HG03196 (cell line): ENCODE data around the gene PITHD1.
A peak's percentile ranks its signal among the peaks of the same experiment; 100 is the strongest.
"Not testable (repeated sequence)": the region's sequence is repeated elsewhere in the genome, so short reads cannot be mapped to it uniquely, and the experiment has no call there.

ENCODE experiments used
- ATAC-seq: cut with Tn5 transposase; IDR thresholded peaks from one replicate; pipeline ENCODE4 v1.9.1; 2021; ENCODE audit not compliant: unreplicated experiment

Gene PITHD1

GRCh38 chr1:23823767-23824166 is 45.5 kb downstream of the PITHD1 start:
- ATAC-seq: no peak

DNA sequence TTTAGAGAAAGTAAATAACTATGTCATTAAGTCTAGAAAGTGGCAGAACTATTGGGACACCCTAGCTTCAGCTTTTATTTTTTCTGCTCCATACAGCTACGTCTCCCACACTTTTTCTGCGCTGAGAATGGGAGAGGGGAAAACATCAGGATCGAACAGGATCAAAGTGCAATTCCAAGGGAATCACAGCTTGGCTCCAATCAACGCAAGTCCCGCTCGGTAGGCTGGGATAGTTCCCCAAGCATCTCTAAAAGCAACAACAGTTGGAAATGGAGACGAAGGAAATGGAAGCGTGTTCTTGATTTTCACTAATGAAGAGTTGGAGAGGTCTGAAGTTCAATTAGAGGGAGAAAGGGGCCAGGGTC is 46.5 kb downstream of the PITHD1 start:
- ATAC-seq: no peak

GRCh38 chr1:23825076-23825761 is 47.0 kb downstream of the PITHD1 start, which contains the start of gene HMGCL:
Gene HMGCL, minus strand, starts transcription at chr1:23825429. Its CDS starts 14 bp downstream, at chr1:23825415.
- peak; percentile 74 for ATAC-seq

GRCh38 chr1:23825762-23826522 is 47.7 kb downstream of the PITHD1 start:
- ATAC-seq: no peak

DNA sequence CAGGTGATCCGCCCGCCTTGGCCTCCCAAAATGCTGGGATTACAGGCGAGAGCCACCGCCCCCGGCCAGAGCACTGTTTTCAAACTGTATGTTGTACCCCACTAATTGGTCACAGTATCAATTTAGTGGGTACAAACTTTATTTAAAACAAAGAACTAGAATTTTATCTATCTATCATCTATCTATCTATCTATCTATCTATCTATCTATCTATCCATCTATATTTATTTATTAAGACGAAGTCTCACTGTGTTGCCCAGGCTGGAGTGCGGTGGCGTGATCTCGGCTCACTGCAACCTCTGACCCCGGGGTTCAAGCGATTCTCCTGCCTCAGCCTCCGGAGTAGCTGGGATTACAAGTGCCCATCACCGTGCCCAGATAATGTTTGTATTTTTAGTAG is 48.4 kb downstream of the PITHD1 start:
- ATAC-seq: not testable (repeated sequence)

DNA sequence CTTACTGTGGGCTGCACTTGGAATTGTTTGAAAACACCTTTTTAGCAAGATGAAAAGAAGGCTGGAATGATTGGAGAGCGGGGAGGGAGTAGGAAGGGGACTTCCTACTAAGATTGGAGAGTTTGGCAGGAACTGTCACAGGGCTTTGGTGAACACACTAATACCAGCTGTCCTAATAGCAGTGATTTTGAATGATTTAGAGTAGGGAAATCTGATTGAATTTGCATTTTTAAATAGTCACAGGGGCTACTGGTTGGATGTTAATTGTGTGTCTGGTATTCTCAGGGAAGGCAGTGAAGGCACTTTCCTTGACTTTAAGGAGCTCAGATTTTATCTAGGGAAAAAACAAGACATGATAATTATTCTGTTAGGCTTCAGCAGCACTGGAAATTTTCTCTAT is 49.5 kb downstream of the PITHD1 start:
- ATAC-seq: no peak

- not testable (repeated sequence) for ATAC-seq
These were observed 55.9 kb downstream of the PITHD1 start for GRCh38 chr1:23834156-23834555.

GRCh38 chr1:23836037-23836436 is 57.8 kb downstream of the PITHD1 start:
- no peak for ATAC-seq
